Trophoblast cell (in vitro differentiated cells and primary cell): ENCODE results near the gene CALB2.

Source experiments
- DNase-seq, 2 donors: peaks; one replicate each; pipeline ENCODE4 v3.0.0-alpha.2; 2016
- H2AFZ ChIP-seq: 2 replicates; pipeline ENCODE4 v1.6.1; 2013; ENCODE audit warnings: low read length, moderate library complexity, mild to moderate bottlenecking; ENCODE audit not compliant: insufficient read depth, poor library complexity
- H2AK5ac ChIP-seq: 2 replicates; pipeline ENCODE4 v1.6.1; 2013; ENCODE audit warnings: mild to moderate bottlenecking, low read length
- H2BK120ac ChIP-seq: 2 replicates; pipeline ENCODE4 v1.6.1; 2013; ENCODE audit warnings: low read length, mild to moderate bottlenecking, moderate library complexity; ENCODE audit not compliant: insufficient read depth, poor library complexity
- H2BK12ac ChIP-seq: 2 replicates; pipeline ENCODE4 v1.6.1; 2013; ENCODE audit warnings: mild to moderate bottlenecking, low read length, moderate library complexity
- H2BK5ac ChIP-seq: 2 replicates; pipeline ENCODE4 v1.6.1; 2013; ENCODE audit warnings: low read length, low read depth, moderate library complexity, mild to moderate bottlenecking; ENCODE audit not compliant: poor library complexity
- H3K14ac ChIP-seq: 2 replicates; pipeline ENCODE4 v1.6.1; 2013; ENCODE audit warnings: mild to moderate bottlenecking, low read length
- H3K18ac ChIP-seq: 2 replicates; pipeline ENCODE4 v1.6.1; 2013; ENCODE audit warnings: mild to moderate bottlenecking, low read length
- H3K23ac ChIP-seq: 2 replicates; pipeline ENCODE4 v1.6.1; 2013; ENCODE audit warnings: low read length
- H3K27ac ChIP-seq: 2 replicates; pipeline ENCODE4 v1.5.1; 2013; ENCODE audit warnings: low read depth, mild to moderate bottlenecking, inconsistent platforms, low read length, moderate library complexity
- H3K27me3 ChIP-seq: 2 replicates; pipeline ENCODE4 v1.6.1; 2013; ENCODE audit warnings: inconsistent platforms, mild to moderate bottlenecking, low read length, moderate library complexity; ENCODE audit not compliant: insufficient read depth
- H3K36me3 ChIP-seq, 2 experiments: 1 replicate in 1 of 2; 2 replicates in 1 of 2; pipeline ENCODE4 v1.6.1; 2013; ENCODE audit warnings: low read length in 2 of 2, mild to moderate bottlenecking in 2 of 2, moderate library complexity in 1 of 2; ENCODE audit not compliant: insufficient read depth in 2 of 2, control insufficient read depth in 1 of 2
- H3K4ac ChIP-seq: 2 replicates; pipeline ENCODE4 v1.6.1; 2013; ENCODE audit warnings: low read depth, mild to moderate bottlenecking, low read length, moderate library complexity
- H3K4me1 ChIP-seq, 2 experiments: 1 replicate in 1 of 2; 2 replicates in 1 of 2; pipeline ENCODE4 v1.6.1; 2013; ENCODE audit warnings: low read length in 2 of 2, mild to moderate bottlenecking in 2 of 2, moderate library complexity in 1 of 2; ENCODE audit not compliant: insufficient read depth in 2 of 2, control insufficient read depth in 1 of 2
- H3K4me2 ChIP-seq: 2 replicates; pipeline ENCODE4 v1.6.1; 2013; ENCODE audit warnings: inconsistent platforms, mild to moderate bottlenecking, low read length, moderate library complexity
- H3K4me3 ChIP-seq: 2 replicates; pipeline ENCODE4 v1.5.1; 2013; ENCODE audit warnings: mild to moderate bottlenecking, low read depth, low read length, inconsistent platforms
- H3K79me1 ChIP-seq: one replicate; pipeline ENCODE4 v1.6.1; 2013; ENCODE audit warnings: low read length
- H3K79me2 ChIP-seq: 2 replicates; pipeline ENCODE4 v1.6.1; 2013; ENCODE audit warnings: low read length, mild to moderate bottlenecking; ENCODE audit not compliant: control insufficient read depth, insufficient read depth, poor library complexity
- H3K9ac ChIP-seq: 2 replicates; pipeline ENCODE4 v1.6.1; 2013; ENCODE audit warnings: mild to moderate bottlenecking, low read length
- H3K9me3 ChIP-seq: 2 replicates; pipeline ENCODE4 v1.6.1; 2013; ENCODE audit warnings: low read depth, mild to moderate bottlenecking, control low read depth, inconsistent platforms, low read length; ENCODE audit not compliant: insufficient read depth
- H4K12ac ChIP-seq: 2 replicates; pipeline ENCODE4 v1.6.1; 2013; ENCODE audit warnings: low read depth, mild to moderate bottlenecking, low read length, moderate library complexity
- H4K8ac ChIP-seq: 2 replicates; pipeline ENCODE4 v1.6.1; 2013; ENCODE audit warnings: low read depth, mild to moderate bottlenecking, low read length, moderate library complexity
- H4K91ac ChIP-seq: one replicate; pipeline ENCODE4 v1.6.1; 2013; ENCODE audit warnings: low read depth, mild to moderate bottlenecking, low read length, moderate library complexity
- WGBS: extraction: QIAGEN DNeasy Blood & Tissue Kit; methylation state at CpG from one replicate; pipeline ENCODE4 v1.1.7; 2013; ENCODE audit warnings: missing lambda C conversion rate; ENCODE audit not compliant: insufficient read length, insufficient coverage; ENCODE audit errors: extremely low coverage; 5-methylcytosine and 5-hydroxymethylcytosine counted together

CALB2 gene

DNA sequence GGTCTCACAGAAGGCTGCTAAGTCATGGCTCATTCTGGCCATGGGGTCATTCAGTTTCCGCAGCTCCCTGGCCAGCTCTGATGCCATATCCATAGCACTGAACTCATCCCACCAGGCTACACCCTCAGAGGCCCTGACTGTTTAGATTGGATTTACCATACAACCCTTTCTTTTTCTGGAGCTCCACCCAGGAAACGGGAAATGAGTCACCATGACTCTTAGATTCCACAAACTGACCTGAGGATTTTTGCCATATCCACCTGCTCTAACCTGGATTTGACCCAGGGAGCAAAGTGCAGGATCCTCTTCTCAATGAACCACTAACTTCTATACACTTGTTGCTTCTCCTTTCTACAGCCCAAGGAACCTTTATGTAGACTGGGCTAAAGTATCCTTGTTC lies 20.3 kb upstream of the CALB2 start:
- no peak overlapping the region for H3K4me2 ChIP-seq
- no peak overlapping the region for H4K91ac ChIP-seq
- no peak overlapping the region for H3K18ac ChIP-seq
- H3K9ac ChIP-seq, result no peak overlapping the region
- no peak overlapping the region for H3K14ac ChIP-seq
- H2BK120ac ChIP-seq, result no peak overlapping the region
- no peak overlapping the region for H2AK5ac ChIP-seq
- H3K36me3 ChIP-seq, result no peaks in the 10 kb centered on the region
- H3K4ac ChIP-seq, result no peak overlapping the region
- DNase-seq, result peak; percentile 12 to 51
- no peak overlapping the region for H2BK12ac ChIP-seq
- H2AFZ ChIP-seq, result no peak overlapping the region
- no peaks in the 10 kb centered on the region for H3K79me2 ChIP-seq
- no peaks in the 10 kb centered on the region for H3K27me3 ChIP-seq
- H3K4me1 ChIP-seq, result peaks cover 0 to 2% of the 10 kb centered on the region in 2 experiments
- H3K79me1 ChIP-seq, result no peaks in the 10 kb centered on the region
- no peak overlapping the region for H3K27ac ChIP-seq
- H4K12ac ChIP-seq, result no peak overlapping the region
- no peak overlapping the region for H2BK5ac ChIP-seq
- no peak overlapping the region for H4K8ac ChIP-seq
- H3K4me3 ChIP-seq, result no peak overlapping the region
- WGBS, result no CpG with 5 or more reads among the region's 2 CpGs
- H3K23ac ChIP-seq, result no peak overlapping the region
- peaks cover 4% of the 10 kb centered on the region for H3K9me3 ChIP-seq

DNA sequence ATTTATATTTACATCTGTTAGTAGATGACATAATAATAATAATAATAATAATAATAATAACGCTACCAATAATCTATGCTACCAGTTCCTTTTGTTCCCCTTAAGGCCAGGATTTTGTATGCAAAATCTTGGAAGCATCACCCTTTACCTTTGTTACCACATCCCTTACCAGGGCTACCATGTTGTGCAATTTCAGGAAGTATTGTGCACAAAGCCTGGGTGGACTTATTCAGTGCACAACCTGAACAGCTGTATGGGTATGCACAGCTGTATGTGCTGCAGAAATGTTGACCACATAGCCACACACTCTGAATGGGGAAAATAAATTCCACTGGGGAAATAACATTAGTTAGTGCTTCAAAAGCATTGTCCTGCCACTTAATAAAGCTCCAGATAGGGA lies 19.9 kb upstream of the CALB2 start:
- Histone ChIP-seq H3K9me3 (peaks cover 4% of the 10 kb centered on the region), H4K12ac (no peak overlapping the region), H2AFZ (no peak overlapping the region), H3K4me1 (peaks cover 0 to 2% of the 10 kb centered on the region in 2 experiments), H4K8ac (no peak overlapping the region), H3K79me1 (no peaks in the 10 kb centered on the region), H2BK5ac (no peak overlapping the region), H4K91ac (no peak overlapping the region), H3K4me3 (no peak overlapping the region), H2BK12ac (no peak overlapping the region), H2BK120ac (no peak overlapping the region), H3K18ac (no peak overlapping the region), H3K4ac (no peak overlapping the region), H3K4me2 (no peak overlapping the region), H3K9ac (no peak overlapping the region), H3K27ac (no peak overlapping the region), H3K36me3 (no peaks in the 10 kb centered on the region), H3K14ac (no peak overlapping the region), H3K79me2 (no peaks in the 10 kb centered on the region), H3K23ac (no peak overlapping the region), H2AK5ac (no peak overlapping the region), H3K27me3 (no peaks in the 10 kb centered on the region)
- WGBS, result no CpG with 5 or more reads among the region's 1 CpG
- peak in 1 of 2 donors; percentile 17 for DNase-seq

DNA sequence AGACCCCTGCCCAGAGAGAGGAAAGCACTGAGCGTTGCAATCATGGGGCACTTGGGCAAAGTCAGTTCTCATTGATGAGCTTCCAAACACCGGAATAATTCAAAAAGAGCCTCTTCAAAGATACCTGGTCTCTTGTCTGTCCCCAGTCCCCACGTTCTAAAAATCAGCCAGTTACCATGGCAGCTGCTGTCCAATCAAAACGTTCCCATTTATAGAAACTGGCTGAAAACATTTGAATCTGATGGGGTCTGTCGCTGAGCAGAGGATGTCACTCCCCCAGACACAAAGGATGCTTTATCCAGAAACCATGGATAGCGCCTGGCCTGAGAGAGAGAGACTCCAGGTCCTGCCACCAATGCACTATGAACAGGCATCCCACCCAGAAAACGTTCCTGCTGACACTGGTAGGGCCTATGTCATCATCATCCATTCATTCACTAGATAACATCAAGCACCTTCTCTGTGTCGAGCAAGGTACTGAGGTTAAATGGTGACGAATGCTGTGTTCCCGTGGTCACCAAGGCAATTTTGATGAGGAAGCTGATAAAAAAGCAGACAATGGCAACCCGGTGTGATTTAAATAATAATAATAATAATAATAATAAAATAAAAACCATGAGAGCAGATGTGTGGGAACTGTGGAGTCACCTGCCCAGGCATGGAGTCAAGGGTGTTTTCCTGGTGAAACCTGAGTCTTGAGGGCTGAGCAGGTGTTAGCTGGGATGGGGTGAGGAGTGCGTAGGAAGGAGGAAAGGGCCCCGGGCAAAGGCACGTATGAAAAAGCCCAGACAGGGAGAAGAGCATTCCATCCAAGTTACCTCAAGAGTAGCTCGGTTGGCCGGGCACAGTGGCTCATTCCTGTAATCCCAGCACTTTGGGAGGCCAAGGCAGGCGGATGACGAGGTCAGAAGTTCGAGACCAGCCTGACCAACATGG lies 19.0 kb upstream of the CALB2 start:
- DNase-seq, result peak; percentile 81 to 90
- Histone ChIP-seq H3K23ac (no peak overlapping the region), H4K12ac (no peak overlapping the region), H3K9me3 (peaks cover 4% of the 10 kb centered on the region), H3K4ac (no peak overlapping the region), H3K4me1 (peaks cover 0 to 2% of the 10 kb centered on the region in 2 experiments), H3K9ac (no peak overlapping the region), H4K8ac (no peak overlapping the region), H3K79me2 (no peaks in the 10 kb centered on the region), H2BK12ac (no peak overlapping the region), H3K14ac (no peak overlapping the region), H3K27ac (no peak overlapping the region), H3K27me3 (no peaks in the 10 kb centered on the region), H2BK120ac (no peak overlapping the region), H3K79me1 (no peaks in the 10 kb centered on the region), H2AK5ac (no peak overlapping the region), H3K36me3 (no peaks in the 10 kb centered on the region), H4K91ac (no peak overlapping the region), H3K18ac (no peak overlapping the region), H2AFZ (no peak overlapping the region), H3K4me3 (peak overlapping the region; percentile 20), H2BK5ac (no peak overlapping the region), H3K4me2 (no peak overlapping the region)
- whole genome bisulfite sequencing, result no CpG with 5 or more reads among the region's 19 CpGs

DNA sequence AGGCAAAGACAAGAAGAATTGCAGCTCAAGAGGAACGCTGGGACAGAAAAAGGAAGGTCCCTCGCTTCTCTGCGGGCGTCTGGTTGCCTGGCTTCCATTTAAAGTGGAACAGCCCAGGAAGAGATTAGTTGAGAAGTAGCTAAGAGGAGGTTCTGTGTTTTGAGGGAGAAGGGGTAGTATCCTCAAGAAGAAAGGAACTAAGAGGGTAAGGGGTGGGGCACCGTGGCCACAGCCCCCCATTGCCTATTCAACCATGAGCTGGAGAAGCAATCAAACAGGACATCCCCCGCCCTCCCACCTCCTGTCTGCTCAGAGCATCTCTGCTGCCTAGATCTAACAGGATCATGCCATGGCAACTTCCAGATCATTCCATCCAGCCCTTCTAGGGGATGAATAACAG lies 18.1 kb upstream of the CALB2 start:
- no peak overlapping the region for H3K9ac ChIP-seq
- no peak overlapping the region for H3K14ac ChIP-seq
- H3K18ac ChIP-seq, result no peak overlapping the region
- no peak overlapping the region for H2BK12ac ChIP-seq
- H2AFZ ChIP-seq, result no peak overlapping the region
- H3K36me3 ChIP-seq, result no peaks in the 10 kb centered on the region
- DNase-seq, result no peak
- no peak overlapping the region for H2BK120ac ChIP-seq
- H2AK5ac ChIP-seq, result no peak overlapping the region
- peaks cover 0 to 2% of the 10 kb centered on the region in 2 experiments for H3K4me1 ChIP-seq
- no peak overlapping the region for H3K4ac ChIP-seq
- H4K91ac ChIP-seq, result no peak overlapping the region
- no peaks in the 10 kb centered on the region for H3K79me1 ChIP-seq
- H4K12ac ChIP-seq, result no peak overlapping the region
- peaks cover 4% of the 10 kb centered on the region for H3K9me3 ChIP-seq
- WGBS, result no CpG with 5 or more reads among the region's 6 CpGs
- no peak overlapping the region for H2BK5ac ChIP-seq
- H3K27me3 ChIP-seq, result no peaks in the 10 kb centered on the region
- H4K8ac ChIP-seq, result no peak overlapping the region
- no peak overlapping the region for H3K4me2 ChIP-seq
- no peak overlapping the region for H3K4me3 ChIP-seq
- no peak overlapping the region for H3K23ac ChIP-seq
- H3K79me2 ChIP-seq, result no peaks in the 10 kb centered on the region
- H3K27ac ChIP-seq, result no peak overlapping the region
